CD14-positive monocyte (primary cell): ENCODE measurements around the gene CNTNAP2. TPM values are rescaled to one million over a fixed set of nuclear protein-coding genes. Genes with fewer than 3 reads are reported as not detected.

Source experiments
- DNase-seq, 3 donors: peaks; one replicate each; pipeline ENCODE4 v3.0.0-alpha.2; 2011 to 2022
- H2AFZ ChIP-seq: 2 replicates; pipeline ENCODE4 v1.6.0; 2012; ENCODE audit warnings: mild to moderate bottlenecking, low read depth, low read length, inconsistent platforms; ENCODE audit not compliant: insufficient read depth, poor library complexity, severe bottlenecking
- H3K27ac ChIP-seq, 2 donors: 1 replicate in 1 of 2; 2 replicates in 1 of 2; pipeline ENCODE4 v1.5.1; 2012 to 2013; ENCODE audit warnings: low read length in 2 of 2, control low read depth in 1 of 2, inconsistent platforms in 1 of 2, low read depth in 1 of 2, mild to moderate bottlenecking in 1 of 2
- H3K27me3 ChIP-seq, 2 donors: one replicate each; pipeline versions ENCODE4 v1.6.0 to v1.6.1; 2011 to 2013; ENCODE audit warnings: low read length in 2 of 2; ENCODE audit not compliant: control insufficient read depth in 2 of 2, insufficient read depth in 2 of 2
- H3K36me3 ChIP-seq, 2 donors: replicated peaks in 1 of 2; 1 replicate in 1 of 2; 2 replicates in 1 of 2; pipeline versions ENCODE4 v1.5.1 to v1.6.1; 2012 to 2013; ENCODE audit warnings: low read length in 2 of 2, control low read depth in 1 of 2, inconsistent platforms in 1 of 2, mild to moderate bottlenecking in 1 of 2; ENCODE audit not compliant: insufficient read depth in 2 of 2, control insufficient read depth in 1 of 2
- H3K4me1 ChIP-seq, 2 donors: 1 replicate in 1 of 2; 2 replicates in 1 of 2; pipeline versions ENCODE4 v1.5.1 to v1.6.1; 2012 to 2013; ENCODE audit warnings: low read length in 2 of 2, control low read depth in 1 of 2, inconsistent platforms in 1 of 2, mild to moderate bottlenecking in 1 of 2, moderate library complexity in 1 of 2; ENCODE audit not compliant: insufficient read depth in 2 of 2, control insufficient read depth in 1 of 2
- H3K4me2 ChIP-seq: replicated peaks from 2 replicates; pipeline ENCODE3; 2012; ENCODE audit warnings: low read length, moderate library complexity, mild to moderate bottlenecking; ENCODE audit not compliant: poor library complexity, severe bottlenecking; ENCODE audit errors: extremely low read depth
- H3K4me3 ChIP-seq, 3 experiments: fragments of 200-600 bp in 1 of 3; sonication (generic) in 1 of 3; replicated peaks in 1 of 3; 1 replicate in 2 of 3; 2 replicates in 1 of 3; pipeline ENCODE4 v1.5.1; 2011 to 2013; ENCODE audit warnings: low read length in 3 of 3, mild to moderate bottlenecking in 3 of 3, control low read depth in 2 of 3, low read depth in 2 of 3, inconsistent platforms in 1 of 3, moderate library complexity in 1 of 3
- H3K79me2 ChIP-seq: 2 replicates; pipeline ENCODE4 v1.6.0; 2012; ENCODE audit warnings: mild to moderate bottlenecking, control low read depth, inconsistent platforms, low read length, moderate library complexity; ENCODE audit not compliant: insufficient read depth
- H3K9ac ChIP-seq: 2 replicates; pipeline ENCODE4 v1.6.0; 2017; ENCODE audit warnings: low read length, mild to moderate bottlenecking; ENCODE audit not compliant: insufficient read depth, poor library complexity, severe bottlenecking
- H3K9me3 ChIP-seq, 2 donors: replicated peaks in 1 of 2; 1 replicate in 1 of 2; 2 replicates in 1 of 2; pipeline versions ENCODE4 v1.5.1 to v1.6.1; 2012 to 2013; ENCODE audit warnings: low read length in 2 of 2, control low read depth in 1 of 2; ENCODE audit not compliant: control insufficient read depth in 1 of 2, insufficient read depth in 1 of 2
- H4K20me1 ChIP-seq: 2 replicates; pipeline ENCODE4 v1.6.0; 2012; ENCODE audit warnings: mild to moderate bottlenecking, low read length, control low read depth, moderate library complexity; ENCODE audit not compliant: insufficient read depth
- H3K27ac Mint-ChIP-seq, 7 donors: one replicate each; pipeline ENCODE4 v1.8.0; 2020; ENCODE audit warnings: mild to moderate bottlenecking in 7 of 7, mixed read lengths in 7 of 7, moderate library complexity in 6 of 7, inconsistent platforms in 2 of 7
- H3K27me3 Mint-ChIP-seq, 3 donors: one replicate each; pipeline ENCODE4 v1.8.0; 2021 to 2022; ENCODE audit warnings: low read depth in 3 of 3, mild to moderate bottlenecking in 3 of 3, mixed read lengths in 3 of 3, moderate library complexity in 3 of 3, inconsistent platforms in 1 of 3
- H3K36me3 Mint-ChIP-seq, 2 donors: one replicate each; pipeline ENCODE4 v1.8.0; 2020; ENCODE audit warnings: mixed read lengths in 2 of 2, inconsistent platforms in 1 of 2, mild to moderate bottlenecking in 1 of 2
- H3K4me1 Mint-ChIP-seq: one replicate; pipeline ENCODE4 v1.8.0; 2020; ENCODE audit warnings: mild to moderate bottlenecking, mixed read lengths
- H3K4me3 Mint-ChIP-seq, 2 donors: one replicate each; pipeline ENCODE4 v1.8.0; 2020; ENCODE audit warnings: mild to moderate bottlenecking in 2 of 2, mixed read lengths in 2 of 2, moderate library complexity in 1 of 2
- H3K9me3 Mint-ChIP-seq, 7 donors: one replicate each; pipeline ENCODE4 v1.8.0; 2020 to 2022; ENCODE audit warnings: mixed read lengths in 7 of 7, mild to moderate bottlenecking in 6 of 7, moderate library complexity in 6 of 7, inconsistent platforms in 2 of 7
- CTCF ChIP-seq: fragments of 200-600 bp; IDR thresholded peaks from one replicate; pipeline ENCODE4 v1.8.0; 2022; ENCODE audit warnings: antibody characterized with exemption, mild to moderate bottlenecking
- WGBS: methylation state at CpG from one replicate; pipeline ENCODE4 v1.1.5; 2013; ENCODE audit warnings: missing lambda C conversion rate; ENCODE audit not compliant: insufficient coverage; 5-methylcytosine and 5-hydroxymethylcytosine counted together
- intact Hi-C, 2 donors: fragments of 100-400 bp; cut with micrococcal nuclease; formaldehyde crosslinking; loops; one replicate each; pipeline versions ENCODE4 v1.15.0 to v1.15.1; 2023
- polyA plus RNA-seq, 3 donors: library from polyadenylated mRNA; depleted of rRNA in 1 of 3; unstranded in 2 of 3; stranded (reverse) in 1 of 3; fragments of 300-500 nt in 2 of 3; fragments of >200 nt in 1 of 3; fragmentation: Illumina TruSeq in 2 of 3; gene quantifications; 1 replicate in 2 of 3; 2 replicates in 1 of 3; pipeline ENCODE4 v1.2.3, GENCODE V29; 2012 to 2021

The CNTNAP2 gene
- polyA plus RNA-seq, 3 donors, result 0.01 TPM; not detected in 2

- WGBS, result 100% methylated on average over 1 of the region's 2 CpGs
- Histone ChIP-seq H3K27me3 (no peaks in the 10 kb centered on the region), H3K4me1 (no peaks in the 10 kb centered on the region), H3K9me3 (no peaks in the 10 kb centered on the region), H3K79me2 (no peaks in the 10 kb centered on the region), H2AFZ (no peak overlapping the region), H3K27ac (no peak overlapping the region), H4K20me1 (no peaks in the 10 kb centered on the region), H3K4me2 (no peak overlapping the region), H3K4me3 (no peak overlapping the region), H3K9ac (no peak overlapping the region), H3K36me3 (no peaks in the 10 kb centered on the region)
- no peak for DNase-seq
- Mint-ChIP-seq H3K27ac (no peak overlapping the region), H3K36me3 (no peaks in the 10 kb centered on the region), H3K27me3 (peaks cover 0 to 5% (median 3%) of the 10 kb centered on the region in 3 donors), H3K9me3 (peaks cover 0 to 3% (median 2%) of the 10 kb centered on the region in 7 donors), H3K4me3 (no peak overlapping the region), H3K4me1 (no peaks in the 10 kb centered on the region)
- intact Hi-C loops, result no loop called here
- TF ChIP-seq CTCF, result no peak
Measured at GRCh38 chr7:148175512-148175911, 2058.9 kb downstream of the CNTNAP2 start.

- Histone ChIP-seq H3K9me3 (no peaks in the 10 kb centered on the region), H3K27ac (no peak overlapping the region), H3K36me3 (no peaks in the 10 kb centered on the region), H3K79me2 (no peaks in the 10 kb centered on the region), H3K4me1 (no peaks in the 10 kb centered on the region), H3K9ac (no peak overlapping the region), H3K27me3 (no peaks in the 10 kb centered on the region), H2AFZ (no peak overlapping the region), H3K4me3 (no peak overlapping the region), H4K20me1 (no peaks in the 10 kb centered on the region), H3K4me2 (no peak overlapping the region)
- H3K4me3 Mint-ChIP-seq, result no peak overlapping the region
- H3K4me1 Mint-ChIP-seq, result no peaks in the 10 kb centered on the region
- no peak for DNase-seq
- peaks cover 2 to 8% (median 5%) of the 10 kb centered on the region in 3 donors for H3K27me3 Mint-ChIP-seq
- no peak for TF ChIP-seq CTCF
- H3K36me3 Mint-ChIP-seq, result no peaks in the 10 kb centered on the region
- intact Hi-C loops, result no loop called here
- peaks cover 0 to 8% (median 2%) of the 10 kb centered on the region in 7 donors for H3K9me3 Mint-ChIP-seq
- H3K27ac Mint-ChIP-seq, result no peak overlapping the region
Measured at GRCh38 chr7:148177972-148178371, 2061.4 kb downstream of the CNTNAP2 start.
